ENCODE measurements around the gene PLCB4. TPM values are rescaled to one million over a fixed set of nuclear protein-coding genes. Genes with fewer than 3 reads are reported as not detected.

The PLCB4 gene
- polyA plus RNA-seq, 1 of the 3 experiments (the other 2 are of a cell fraction), result 5.5 TPM

- 77% methylated on average over 4 of the region's 4 CpGs for WGBS (ENCODE audit: low lambda C conversion rate)
- Histone ChIP-seq H3K4me3 (ENCODE audit: low read depth in 2 of 2, low read length in 1 of 2) (no peak overlapping the region), H3K9me2 (no peaks in the 10 kb centered on the region), H3K4me1 (ENCODE audit: control insufficient read depth in 1 of 2, insufficient read depth in 2 of 2, low read depth in 1 of 2, low read length in 1 of 2) (no peaks in the 10 kb centered on the region), H4K20me1 (ENCODE audit: insufficient read depth) (no peaks in the 10 kb centered on the region), H3F3A (replicated peaks; ENCODE audit: insufficient read depth) (no peaks in the 10 kb centered on the region), H3K27me3 (ENCODE audit: insufficient read depth) (no peaks in the 10 kb centered on the region), H3K9me3 (no peaks in the 10 kb centered on the region), H3K27ac (ENCODE audit: low read depth in 2 of 2, low read length in 1 of 2) (no peak overlapping the region), H3K79me2 (ENCODE audit: insufficient read depth) (no peaks in the 10 kb centered on the region), H2AFZ (ENCODE audit: low read depth) (no peak overlapping the region), H3K4me2 (no peak overlapping the region), H3K36me3 (replicated peaks in 1 of 2; ENCODE audit: control insufficient read depth in 1 of 2, insufficient read depth in 2 of 2, low read length in 1 of 2) (no peaks in the 10 kb centered on the region), H3K9ac (no peak overlapping the region)
- no peak for TF ChIP-seq IRF3 (IDR thresholded peaks at IDR 0.05; ENCODE audit: low read depth, low read length)
- TF ChIP-seq MXI1 (IDR thresholded peaks at IDR 0.05; ENCODE audit: low read depth, low read length), result no peak
- TF ChIP-seq CTCF (IDR thresholded peaks at IDR 0.05), result peak; percentile 40; the same call in 1 of the 2 replicates
- no peak for TF ChIP-seq RFX5 (IDR thresholded peaks at IDR 0.05; ENCODE audit: low read length)
- TF ChIP-seq RAD21 (IDR thresholded peaks at IDR 0.05; ENCODE audit: low read length), result 0 out of 2 replicates have a peak, but pooled peaks have one; percentile 11
- peak; percentile 16 for DNase-seq
- POLR2A ChIA-PET, result no interaction called here
- CTCF ChIA-PET, result interaction anchor here (0.7 to 1.7 kb wide), 5 partner anchors 10 to 564 kb away, joined by 3 to 5 read pairs (median 3); no protein-coding TSS in a partner anchor
Measured at GRCh38 chr20:9323622-9324021, 254.7 kb downstream of the PLCB4 start.

GRCh38 chr20:9329355-9330101 is 260.6 kb downstream of the PLCB4 start:
- DNase-seq, result no peak
- no peak overlapping the region for H3K4me2 ChIP-seq

More at GRCh38 chr20:9329355-9330101, 260.6 kb downstream of the PLCB4 start:
- H3K36me3 ChIP-seq (replicated peaks in 1 of 2; ENCODE audit: control insufficient read depth in 1 of 2, insufficient read depth in 2 of 2, low read length in 1 of 2), result no peaks in the 10 kb centered on the region
- no peaks in the 10 kb centered on the region for H3K9me2 ChIP-seq
- 79% methylated on average over 4 of the region's 4 CpGs for WGBS (ENCODE audit: low lambda C conversion rate)
- TF ChIP-seq, protein P1, sequence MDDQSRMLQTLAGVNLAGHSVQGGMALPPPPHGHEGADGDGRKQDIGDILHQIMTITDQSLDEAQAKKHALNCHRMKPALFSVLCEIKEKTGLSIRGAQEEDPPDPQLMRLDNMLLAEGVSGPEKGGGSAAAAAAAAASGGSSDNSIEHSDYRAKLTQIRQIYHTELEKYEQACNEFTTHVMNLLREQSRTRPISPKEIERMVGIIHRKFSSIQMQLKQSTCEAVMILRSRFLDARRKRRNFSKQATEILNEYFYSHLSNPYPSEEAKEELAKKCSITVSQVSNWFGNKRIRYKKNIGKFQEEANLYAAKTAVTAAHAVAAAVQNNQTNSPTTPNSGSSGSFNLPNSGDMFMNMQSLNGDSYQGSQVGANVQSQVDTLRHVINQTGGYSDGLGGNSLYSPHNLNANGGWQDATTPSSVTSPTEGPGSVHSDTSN (IDR thresholded peaks at IDR 0.05), result peak; percentile 48
- TF ChIP-seq GATA2 (CRISPR knock-in tag; IDR thresholded peaks at IDR 0.05) (peak; percentile 25; the same call in 1 of the 2 replicates), TAF1 (IDR thresholded peaks at IDR 0.05; ENCODE audit: borderline replicate concordance, low read depth, low read length) (no peak)
- H3K9ac ChIP-seq, result no peak overlapping the region
- H2AFZ ChIP-seq (ENCODE audit: low read depth), result no peak overlapping the region
- no peaks in the 10 kb centered on the region for H3K27me3 ChIP-seq (ENCODE audit: insufficient read depth)
- peaks cover 0 to 7% of the 10 kb centered on the region in 2 experiments; a peak in 1 of 4 replicates for H3K4me1 ChIP-seq (ENCODE audit: control insufficient read depth in 1 of 2, insufficient read depth in 2 of 2, low read depth in 1 of 2, low read length in 1 of 2)
- H3K9me3 ChIP-seq, result no peaks in the 10 kb centered on the region
- H3F3A ChIP-seq (replicated peaks; ENCODE audit: insufficient read depth), result no peaks in the 10 kb centered on the region
- POLR2A ChIA-PET, result no interaction called here
- H3K4me3 ChIP-seq (ENCODE audit: low read depth in 2 of 2, low read length in 1 of 2), result no peak overlapping the region
- H3K79me2 ChIP-seq (ENCODE audit: insufficient read depth), result no peaks in the 10 kb centered on the region
- H4K20me1 ChIP-seq (ENCODE audit: insufficient read depth), result no peaks in the 10 kb centered on the region
- CTCF ChIA-PET, result interaction anchor here (1.5 to 1.6 kb wide), 2 partner anchors 30 to 476 kb away, joined by 5 read pairs; no protein-coding TSS in a partner anchor
- H3K27ac ChIP-seq (ENCODE audit: low read depth in 2 of 2, low read length in 1 of 2), result peak overlapping the region in 1 of 2 experiments; percentile 11; a peak in 1 of 4 replicates

Measured in SK-N-SH (cell line).